Small intestine (tissue), 7 donors: ENCODE results near the gene MORN5. TPM values are rescaled to one million over a fixed set of nuclear protein-coding genes. Genes with fewer than 3 reads are reported as not detected.
A peak's percentile ranks its signal among the peaks of the same experiment; 100 is the strongest.

Experiments
- DNase-seq, 2 donors: peaks; one replicate each; pipeline versions ENCODE4 v3.0.0 to v3.0.0-alpha.2; 2013
- FAIRE-seq: peaks from 2 replicates; lab custom pipeline; 2012; peaks lifted over from hg19 to GRCh38; lab: Jason Lieb, UNC
- H3K27ac ChIP-seq, 3 donors: one replicate each; pipeline ENCODE4 v1.5.1; 2013; ENCODE audit warnings: low read length in 2 of 3, mild to moderate bottlenecking in 2 of 3, control low read depth in 1 of 3, inconsistent platforms in 1 of 3, low read depth in 1 of 3, moderate library complexity in 1 of 3
- H3K27me3 ChIP-seq, 3 donors: one replicate each; pipeline ENCODE4 v1.6.1; 2013; ENCODE audit warnings: low read length in 3 of 3, inconsistent platforms in 1 of 3; ENCODE audit not compliant: control insufficient read depth in 3 of 3, insufficient read depth in 3 of 3
- H3K36me3 ChIP-seq, 3 donors: one replicate each; pipeline ENCODE4 v1.6.1; 2013; ENCODE audit warnings: low read length in 3 of 3, inconsistent platforms in 1 of 3, low read depth in 1 of 3, mild to moderate bottlenecking in 1 of 3, moderate library complexity in 1 of 3; ENCODE audit not compliant: control insufficient read depth in 3 of 3, insufficient read depth in 2 of 3
- H3K4me1 ChIP-seq, 3 donors: one replicate each; pipeline ENCODE4 v1.6.1; 2013; ENCODE audit warnings: low read length in 2 of 3, inconsistent platforms in 1 of 3, low read depth in 1 of 3, mild to moderate bottlenecking in 1 of 3, moderate library complexity in 1 of 3; ENCODE audit not compliant: control insufficient read depth in 3 of 3, insufficient read depth in 2 of 3
- H3K4me3 ChIP-seq, 3 donors: one replicate each; pipeline ENCODE4 v1.5.1; 2013; ENCODE audit warnings: low read length in 3 of 3, control low read depth in 1 of 3, inconsistent platforms in 1 of 3, low read depth in 1 of 3, mild to moderate bottlenecking in 1 of 3, moderate library complexity in 1 of 3
- H3K9me3 ChIP-seq, 2 donors: one replicate each; pipeline ENCODE4 v1.6.1; 2013; ENCODE audit warnings: low read depth in 1 of 2, low read length in 1 of 2; ENCODE audit not compliant: control insufficient read depth in 2 of 2, insufficient read depth in 1 of 2
- WGBS, 3 donors: extraction: QIAGEN DNeasy Blood & Tissue Kit; methylation state at CpG; one replicate each; pipeline ENCODE4 v1.1.7; 2013; 5-methylcytosine and 5-hydroxymethylcytosine counted together
- polyA plus RNA-seq, 4 donors: library from polyadenylated mRNA; stranded (reverse) in 3 of 4; unstranded in 1 of 4; fragments of 200-250 nt in 3 of 4; fragments of 120-200 nt in 1 of 4; gene quantifications; one replicate each; pipeline versions ENCODE4 v1.2.1 to v1.2.3, GENCODE V29; 2013
- donor health status: healthy with polysubstance abuse.
- donor health status: control.
- donor health status: control.
- donor health status: Bipolar disorder and iron deficiency.
- donor health status: healthy.

The MORN5 gene
- polyA plus RNA-seq, 4 donors: not detected

- Histone ChIP-seq H3K27me3 (no peaks in the 10 kb centered on the region), H3K4me3 (no peak overlapping the region), H3K9me3 (no peaks in the 10 kb centered on the region), H3K36me3 (no peaks in the 10 kb centered on the region), H3K27ac (no peak overlapping the region), H3K4me1 (peaks cover 0 to 3% (median 0%) of the 10 kb centered on the region in 3 donors)
- FAIRE-seq: no peak
- DNase-seq: no peak
- WGBS, 3 donors: 9 to 30% (median 20%) methylated on average over 2 of the region's 2 CpGs
Measured at GRCh38 chr9:122164286-122164685, 4.6 kb downstream of the MORN5 start.

GRCh38 chr9:122168356-122168755 lies 8.6 kb downstream of the MORN5 start:
- WGBS, 3 donors: 42 to 64% (median 48%) methylated on average over 3 of the region's 3 CpGs
- H3K27ac ChIP-seq: no peak overlapping the region
- H3K4me3 ChIP-seq: no peak overlapping the region
- H3K9me3 ChIP-seq: no peaks in the 10 kb centered on the region
- peaks cover 0 to 16% (median 5%) of the 10 kb centered on the region in 3 donors for H3K27me3 ChIP-seq
- no peaks in the 10 kb centered on the region for H3K4me1 ChIP-seq
- no peak for DNase-seq
- H3K36me3 ChIP-seq: no peaks in the 10 kb centered on the region
- no peak for FAIRE-seq

- Histone ChIP-seq H3K9me3 (no peaks in the 10 kb centered on the region), H3K27me3 (peaks cover 0 to 16% (median 5%) of the 10 kb centered on the region in 3 donors), H3K4me1 (no peaks in the 10 kb centered on the region), H3K4me3 (no peak overlapping the region), H3K27ac (no peak overlapping the region), H3K36me3 (no peaks in the 10 kb centered on the region)
- no peak for DNase-seq
- FAIRE-seq: no peak
- whole genome bisulfite sequencing, 3 donors: 78 to 88% (median 79%) methylated on average over 7 of the region's 7 CpGs
Measured at GRCh38 chr9:122172131-122172530, 12.4 kb downstream of the MORN5 start.

GRCh38 chr9:122173670-122174069 lies 14.0 kb downstream of the MORN5 start:
- FAIRE-seq (no peak), DNase-seq (no peak)
- H3K9me3 ChIP-seq: no peaks in the 10 kb centered on the region
- peaks cover 0 to 16% (median 5%) of the 10 kb centered on the region in 3 donors for H3K27me3 ChIP-seq
- H3K4me1 ChIP-seq: peaks cover 0 to 4% (median 2%) of the 10 kb centered on the region in 3 donors
- no peaks in the 10 kb centered on the region for H3K36me3 ChIP-seq
- no peak overlapping the region for H3K4me3 ChIP-seq
- 65 to 72% (median 70%) methylated on average over 3 of the region's 3 CpGs for WGBS, 3 donors
- no peak overlapping the region for H3K27ac ChIP-seq

DNA sequence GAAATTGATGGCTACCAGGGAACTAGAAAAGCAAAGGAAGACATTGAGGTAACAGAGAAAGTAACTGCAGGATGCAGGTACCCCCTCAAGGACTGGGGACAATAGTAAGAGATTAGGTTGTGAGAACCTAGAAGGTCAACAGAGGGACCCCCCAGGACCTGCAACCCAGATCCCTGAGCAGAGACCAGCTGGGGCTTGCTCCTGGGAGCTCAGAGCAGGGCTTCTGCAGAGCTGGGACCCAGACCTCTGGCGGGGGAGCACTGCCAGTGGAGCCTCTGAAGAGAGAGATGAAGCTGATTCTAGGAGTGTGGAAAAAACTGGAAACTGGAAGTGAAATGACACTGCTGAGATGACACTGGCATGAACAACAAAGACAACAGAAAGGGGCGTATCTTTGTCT lies 17.2 kb downstream of the MORN5 start:
- H3K9me3 ChIP-seq: no peaks in the 10 kb centered on the region
- no peak overlapping the region for H3K27ac ChIP-seq
- DNase-seq (no peak), FAIRE-seq (no peak)
- peaks cover 0 to 4% (median 2%) of the 10 kb centered on the region in 3 donors for H3K27me3 ChIP-seq
- peaks cover 0 to 22% (median 5%) of the 10 kb centered on the region in 3 donors for H3K4me1 ChIP-seq
- H3K4me3 ChIP-seq: no peak overlapping the region
- H3K36me3 ChIP-seq: no peaks in the 10 kb centered on the region
- WGBS, 3 donors: 88 to 92% (median 90%) methylated on average over 2 of the region's 2 CpGs

- FAIRE-seq (no peak), DNase-seq (peak; percentile 84 to 89)
- Histone ChIP-seq H3K36me3 (no peaks in the 10 kb centered on the region), H3K27me3 (peaks cover 0 to 1% (median 0%) of the 10 kb centered on the region in 3 donors), H3K4me3 (no peak overlapping the region), H3K4me1 (peaks cover 0 to 22% (median 5%) of the 10 kb centered on the region in 3 donors), H3K9me3 (no peaks in the 10 kb centered on the region), H3K27ac (peak overlapping the region in 2 of 3 donors; percentile 9 to 82)
- WGBS, 3 donors: 11 to 57% (median 39%) methylated on average over 5 of the region's 5 CpGs
Measured at GRCh38 chr9:122179054-122179689, 19.5 kb downstream of the MORN5 start.

DNA sequence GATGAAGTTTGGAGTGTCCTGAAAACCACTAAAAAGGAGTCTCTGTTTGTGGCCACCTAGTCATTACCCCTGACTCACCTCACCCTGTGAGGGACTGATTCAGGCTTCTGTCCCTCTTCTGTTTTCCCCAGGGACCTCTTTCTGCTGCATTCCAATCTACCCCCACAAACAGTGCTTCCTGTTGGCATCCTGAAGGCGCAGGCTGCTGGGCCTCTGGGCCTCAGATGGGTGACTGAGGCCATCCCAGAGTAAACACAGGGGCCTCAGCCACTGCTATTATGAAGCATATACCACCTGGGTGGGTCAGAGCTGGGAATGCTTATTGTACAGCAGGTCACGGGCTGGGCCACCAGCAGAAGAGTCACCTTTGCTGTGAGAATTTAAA lies 20.0 kb downstream of the MORN5 start:
- Histone ChIP-seq H3K27me3 (peaks cover 0 to 1% (median 0%) of the 10 kb centered on the region in 3 donors), H3K4me3 (no peak overlapping the region), H3K36me3 (no peaks in the 10 kb centered on the region), H3K9me3 (no peaks in the 10 kb centered on the region), H3K4me1 (peaks cover 0 to 22% (median 5%) of the 10 kb centered on the region in 3 donors), H3K27ac (peak overlapping the region in 1 of 3 donors; percentile 82)
- no peak for FAIRE-seq
- DNase-seq: peak in 1 of 2 donors; percentile 73
- WGBS, 3 donors: 67 to 84% (median 69%) methylated on average over 2 of the region's 2 CpGs

GRCh38 chr9:122180633-122181032 lies 20.9 kb downstream of the MORN5 start:
- Histone ChIP-seq H3K4me3 (no peak overlapping the region), H3K27ac (no peak overlapping the region), H3K36me3 (no peaks in the 10 kb centered on the region), H3K4me1 (peaks cover 0 to 22% (median 5%) of the 10 kb centered on the region in 3 donors), H3K9me3 (no peaks in the 10 kb centered on the region), H3K27me3 (peaks cover 0 to 1% (median 0%) of the 10 kb centered on the region in 3 donors)
- FAIRE-seq: no peak
- peak in 1 of 2 donors; percentile 80 for DNase-seq
- WGBS, 3 donors: 32 to 46% (median 39%) methylated on average over 4 of the region's 4 CpGs
